ENCODE measurements around the gene ZNF558. TPM values are rescaled to one million over a fixed set of nuclear protein-coding genes. Genes with fewer than 3 reads are reported as not detected.

The ZNF558 gene
- total and polyA plus RNA-seq, 4 experiments from 2014 or later, result 7.4 to 45.3 (median 27.6) TPM

- Mint-ChIP-seq H3K4me1 (peaks cover 22 to 30% (median 25%) of the 10 kb centered on the region in 4 donors), H3K4me3 (peak overlapping the region; percentile 83 to 93 (median 89)), H3K27me3 (no peaks in the 10 kb centered on the region), H3K9me3 (no peaks in the 10 kb centered on the region), H3K36me3 (peaks cover 16 to 18% of the 10 kb centered on the region in 2 donors), H3K27ac (peak overlapping the region; percentile 90 to 98 (median 95))
- no peaks in the 10 kb centered on the region for H3K9me3 ChIP-seq (ENCODE audit: control insufficient read depth in 1 of 2, low read length in 2 of 2)
- no peaks in the 10 kb centered on the region for H3K36me3 ChIP-seq (ENCODE audit: insufficient read depth, low read length)
- no peaks in the 10 kb centered on the region for H3K27me3 ChIP-seq (ENCODE audit: insufficient read depth, low read length)
- peak overlapping the region; percentile 79 to 84 for H3K4me3 ChIP-seq (ENCODE audit: low read length in 2 of 2)
- POLR2A ChIA-PET (ENCODE audit: partially characterized antibody), result interaction anchor here (1.1 kb wide), 1 partner anchor 937 kb away, joined by 3 read pairs; the partner anchor contains the start of gene ZNF846
- DNase-seq, result no peak
- intact Hi-C loops (cut with micrococcal nuclease), result loop anchor here (10.0 kb wide), 1 partner anchor 493 kb away; the partner anchor contains the start of gene ZNF559
- H3K27ac ChIP-seq (ENCODE audit: low read depth, low read length), result peak overlapping the region; percentile 81
- CTCF ChIA-PET (ENCODE audit: partially characterized antibody), result no interaction called here
- peaks cover 15% of the 10 kb centered on the region for H3K4me1 ChIP-seq (ENCODE audit: insufficient read depth, low read length)
Observed at GRCh38 chr19:8831373-8831772, 731 bp downstream of the ZNF558 start.

DNA sequence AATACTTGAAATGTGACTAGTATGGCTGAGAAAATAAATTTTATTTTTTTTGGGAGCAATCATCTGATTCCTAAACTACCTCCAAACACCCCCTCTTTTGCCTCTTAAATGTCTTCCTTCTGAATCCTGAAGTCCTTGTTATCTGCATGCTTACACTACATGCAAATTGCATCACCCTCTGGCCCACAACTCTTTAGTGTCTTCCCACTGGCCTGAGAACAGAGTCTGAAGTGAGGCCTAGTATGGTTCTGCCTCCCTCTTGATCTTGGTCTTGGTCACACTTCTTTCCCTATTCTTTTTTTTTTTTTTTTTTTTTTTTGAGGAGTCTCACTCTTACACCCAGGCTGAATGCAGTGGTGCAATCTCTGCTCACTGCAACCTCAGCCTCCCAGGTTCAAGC is 4.8 kb downstream of the ZNF558 start:
- Histone ChIP-seq H3K9me3 (ENCODE audit: control insufficient read depth in 1 of 2, low read length in 2 of 2) (no peaks in the 10 kb centered on the region), H3K36me3 (ENCODE audit: insufficient read depth, low read length) (peaks cover 13% of the 10 kb centered on the region), H3K27me3 (ENCODE audit: insufficient read depth, low read length) (no peaks in the 10 kb centered on the region), H3K4me3 (ENCODE audit: low read length in 2 of 2) (no peak overlapping the region), H3K4me1 (ENCODE audit: insufficient read depth, low read length) (peaks cover 10% of the 10 kb centered on the region), H3K27ac (ENCODE audit: low read depth, low read length) (no peak overlapping the region)
- peaks cover 39 to 49% of the 10 kb centered on the region in 2 donors for H3K36me3 Mint-ChIP-seq
- no peak overlapping the region for H3K27ac Mint-ChIP-seq
- ChIA-PET CTCF (ENCODE audit: partially characterized antibody) (no interaction called here), POLR2A (ENCODE audit: partially characterized antibody) (no interaction called here)
- H3K27me3 Mint-ChIP-seq, result no peaks in the 10 kb centered on the region
- intact Hi-C loops (cut with micrococcal nuclease), result no loop called here
- H3K4me1 Mint-ChIP-seq, result peaks cover 13 to 21% (median 20%) of the 10 kb centered on the region in 4 donors
- no peak for DNase-seq
- H3K9me3 Mint-ChIP-seq, result no peaks in the 10 kb centered on the region
- no peak overlapping the region for H3K4me3 Mint-ChIP-seq

DNA sequence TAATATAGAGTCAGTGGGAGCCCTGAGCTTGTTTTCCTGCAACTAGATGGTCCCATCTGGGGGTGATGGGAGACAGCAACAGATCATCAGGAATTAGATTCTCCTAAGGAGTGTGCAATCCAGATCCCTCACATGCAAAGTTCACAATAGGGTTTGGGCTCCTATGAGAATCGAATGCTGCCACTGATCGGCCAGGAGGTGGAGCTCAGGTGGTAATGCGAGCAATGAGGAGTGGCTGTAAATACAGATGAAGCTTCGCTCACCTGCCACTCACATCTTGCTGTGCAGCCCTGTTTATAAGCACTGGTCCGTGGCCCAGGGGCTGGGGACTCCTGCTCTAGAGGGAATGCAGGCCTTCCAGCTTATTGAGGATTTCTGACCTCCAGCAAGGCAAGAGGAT is 5.7 kb downstream of the ZNF558 start:
- ChIA-PET CTCF (ENCODE audit: partially characterized antibody) (no interaction called here), POLR2A (ENCODE audit: partially characterized antibody) (no interaction called here)
- Histone ChIP-seq H3K4me1 (ENCODE audit: insufficient read depth, low read length) (peaks cover 5% of the 10 kb centered on the region), H3K4me3 (ENCODE audit: low read length in 2 of 2) (no peak overlapping the region), H3K9me3 (ENCODE audit: control insufficient read depth in 1 of 2, low read length in 2 of 2) (no peaks in the 10 kb centered on the region), H3K27me3 (ENCODE audit: insufficient read depth, low read length) (no peaks in the 10 kb centered on the region), H3K36me3 (ENCODE audit: insufficient read depth, low read length) (peaks cover 22% of the 10 kb centered on the region), H3K27ac (ENCODE audit: low read depth, low read length) (no peak overlapping the region)
- H3K9me3 Mint-ChIP-seq, result no peaks in the 10 kb centered on the region
- no peak for DNase-seq
- intact Hi-C loops (cut with micrococcal nuclease), result no loop called here
- peaks cover 9 to 17% (median 14%) of the 10 kb centered on the region in 4 donors for H3K4me1 Mint-ChIP-seq
- H3K27me3 Mint-ChIP-seq, result no peaks in the 10 kb centered on the region
- H3K4me3 Mint-ChIP-seq, result no peak overlapping the region
- H3K27ac Mint-ChIP-seq, result no peak overlapping the region
- peaks cover 48 to 58% of the 10 kb centered on the region in 2 donors for H3K36me3 Mint-ChIP-seq

- ChIA-PET POLR2A (ENCODE audit: partially characterized antibody) (no interaction called here), CTCF (ENCODE audit: partially characterized antibody) (no interaction called here)
- H3K36me3 ChIP-seq (ENCODE audit: insufficient read depth, low read length), result peaks cover 44% of the 10 kb centered on the region
- Mint-ChIP-seq H3K4me1 (peaks cover 0 to 7% (median 4%) of the 10 kb centered on the region in 4 donors), H3K4me3 (no peak overlapping the region), H3K9me3 (peaks cover 8 to 38% (median 33%) of the 10 kb centered on the region in 8 donors), H3K36me3 (peaks cover 77 to 88% of the 10 kb centered on the region in 2 donors), H3K27me3 (no peaks in the 10 kb centered on the region), H3K27ac (no peak overlapping the region)
- H3K4me1 ChIP-seq (ENCODE audit: insufficient read depth, low read length), result no peaks in the 10 kb centered on the region
- no peak for DNase-seq
- H3K9me3 ChIP-seq (ENCODE audit: control insufficient read depth in 1 of 2, low read length in 2 of 2), result peaks cover 0 to 4% of the 10 kb centered on the region in 2 donors
- H3K27me3 ChIP-seq (ENCODE audit: insufficient read depth, low read length), result no peaks in the 10 kb centered on the region
- no peak overlapping the region for H3K4me3 ChIP-seq (ENCODE audit: low read length in 2 of 2)
- intact Hi-C loops (cut with micrococcal nuclease), result no loop called here
- no peak overlapping the region for H3K27ac ChIP-seq (ENCODE audit: low read depth, low read length)
Observed at GRCh38 chr19:8821748-8822241, 10.3 kb downstream of the ZNF558 start.

- H3K4me3 Mint-ChIP-seq, result no peak overlapping the region
- Histone ChIP-seq H3K36me3 (ENCODE audit: insufficient read depth, low read length) (peaks cover 55% of the 10 kb centered on the region), H3K9me3 (ENCODE audit: control insufficient read depth in 1 of 2, low read length in 2 of 2) (peaks cover 0 to 10% of the 10 kb centered on the region in 2 donors), H3K27me3 (ENCODE audit: insufficient read depth, low read length) (no peaks in the 10 kb centered on the region), H3K27ac (ENCODE audit: low read depth, low read length) (no peak overlapping the region), H3K4me3 (ENCODE audit: low read length in 2 of 2) (no peak overlapping the region), H3K4me1 (ENCODE audit: insufficient read depth, low read length) (no peaks in the 10 kb centered on the region)
- no peak for DNase-seq
- H3K27me3 Mint-ChIP-seq, result no peaks in the 10 kb centered on the region
- peaks cover 89 to 96% of the 10 kb centered on the region in 2 donors for H3K36me3 Mint-ChIP-seq
- ChIA-PET CTCF (ENCODE audit: partially characterized antibody) (no interaction called here), POLR2A (ENCODE audit: partially characterized antibody) (no interaction called here)
- intact Hi-C loops (cut with micrococcal nuclease), result no loop called here
- peaks cover 9 to 53% (median 49%) of the 10 kb centered on the region in 8 donors for H3K9me3 Mint-ChIP-seq
- H3K4me1 Mint-ChIP-seq, result peaks cover 0 to 5% (median 1%) of the 10 kb centered on the region in 4 donors
- H3K27ac Mint-ChIP-seq, result no peak overlapping the region
Observed at GRCh38 chr19:8820234-8820633, 11.9 kb downstream of the ZNF558 start.

GRCh38 chr19:8815780-8816179 is 16.3 kb downstream of the ZNF558 start:
- peaks cover 64% of the 10 kb centered on the region for H3K36me3 ChIP-seq (ENCODE audit: insufficient read depth, low read length)
- intact Hi-C loops (cut with micrococcal nuclease), result no loop called here
- H3K4me1 Mint-ChIP-seq, result peaks cover 0 to 5% (median 0%) of the 10 kb centered on the region in 4 donors
- H3K9me3 Mint-ChIP-seq, result peaks cover 9 to 97% (median 92%) of the 10 kb centered on the region in 8 donors
- H3K4me1 ChIP-seq (ENCODE audit: insufficient read depth, low read length), result no peaks in the 10 kb centered on the region
- no peak overlapping the region for H3K27ac Mint-ChIP-seq
- DNase-seq, result no peak
- H3K4me3 Mint-ChIP-seq, result peak overlapping the region in 1 of 8 donors; percentile 20
- ChIA-PET CTCF (ENCODE audit: partially characterized antibody) (no interaction called here), POLR2A (ENCODE audit: partially characterized antibody) (no interaction called here)
- H3K27me3 Mint-ChIP-seq, result no peaks in the 10 kb centered on the region
- H3K27ac ChIP-seq (ENCODE audit: low read depth, low read length), result no peak overlapping the region
- no peaks in the 10 kb centered on the region for H3K27me3 ChIP-seq (ENCODE audit: insufficient read depth, low read length)
- peaks cover 93 to 100% of the 10 kb centered on the region in 2 donors for H3K36me3 Mint-ChIP-seq
- H3K4me3 ChIP-seq (ENCODE audit: low read length in 2 of 2), result no peak overlapping the region
- H3K9me3 ChIP-seq (ENCODE audit: control insufficient read depth in 1 of 2, low read length in 2 of 2), result peaks cover 9 to 48% of the 10 kb centered on the region in 2 donors

- H3K27ac Mint-ChIP-seq, result no peak overlapping the region
- CTCF ChIA-PET (ENCODE audit: partially characterized antibody), result no interaction called here
- H3K4me1 Mint-ChIP-seq, result peaks cover 0 to 5% (median 0%) of the 10 kb centered on the region in 4 donors
- DNase-seq, result no peak
- H3K27me3 Mint-ChIP-seq, result no peaks in the 10 kb centered on the region
- peaks cover 86 to 89% of the 10 kb centered on the region in 2 donors for H3K36me3 Mint-ChIP-seq
- Histone ChIP-seq H3K4me3 (ENCODE audit: low read length in 2 of 2) (no peak overlapping the region), H3K4me1 (ENCODE audit: insufficient read depth, low read length) (no peaks in the 10 kb centered on the region), H3K9me3 (ENCODE audit: control insufficient read depth in 1 of 2, low read length in 2 of 2) (peaks cover 12 to 62% of the 10 kb centered on the region in 2 donors), H3K36me3 (ENCODE audit: insufficient read depth, low read length) (peaks cover 60% of the 10 kb centered on the region), H3K27ac (ENCODE audit: low read depth, low read length) (no peak overlapping the region), H3K27me3 (ENCODE audit: insufficient read depth, low read length) (no peaks in the 10 kb centered on the region)
- no peak overlapping the region for H3K4me3 Mint-ChIP-seq
- POLR2A ChIA-PET (ENCODE audit: partially characterized antibody), result no interaction called here
- intact Hi-C loops (cut with micrococcal nuclease), result no loop called here
- H3K9me3 Mint-ChIP-seq, result peaks cover 4 to 98% (median 93%) of the 10 kb centered on the region in 8 donors
Observed at GRCh38 chr19:8814176-8814575, 17.9 kb downstream of the ZNF558 start.
